ENCODE data around the gene MARK3.

- TF ChIP-seq, protein P1, sequence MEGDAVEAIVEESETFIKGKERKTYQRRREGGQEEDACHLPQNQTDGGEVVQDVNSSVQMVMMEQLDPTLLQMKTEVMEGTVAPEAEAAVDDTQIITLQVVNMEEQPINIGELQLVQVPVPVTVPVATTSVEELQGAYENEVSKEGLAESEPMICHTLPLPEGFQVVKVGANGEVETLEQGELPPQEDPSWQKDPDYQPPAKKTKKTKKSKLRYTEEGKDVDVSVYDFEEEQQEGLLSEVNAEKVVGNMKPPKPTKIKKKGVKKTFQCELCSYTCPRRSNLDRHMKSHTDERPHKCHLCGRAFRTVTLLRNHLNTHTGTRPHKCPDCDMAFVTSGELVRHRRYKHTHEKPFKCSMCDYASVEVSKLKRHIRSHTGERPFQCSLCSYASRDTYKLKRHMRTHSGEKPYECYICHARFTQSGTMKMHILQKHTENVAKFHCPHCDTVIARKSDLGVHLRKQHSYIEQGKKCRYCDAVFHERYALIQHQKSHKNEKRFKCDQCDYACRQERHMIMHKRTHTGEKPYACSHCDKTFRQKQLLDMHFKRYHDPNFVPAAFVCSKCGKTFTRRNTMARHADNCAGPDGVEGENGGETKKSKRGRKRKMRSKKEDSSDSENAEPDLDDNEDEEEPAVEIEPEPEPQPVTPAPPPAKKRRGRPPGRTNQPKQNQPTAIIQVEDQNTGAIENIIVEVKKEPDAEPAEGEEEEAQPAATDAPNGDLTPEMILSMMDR (IDR thresholded peaks at IDR 0.05) = no peak
- no peak for TF ChIP-seq EZH2 (IDR thresholded peaks at IDR 0.05; ENCODE audit: borderline replicate concordance, insufficient read depth, low read depth, low read length, poor library complexity, severe bottlenecking)
Observed at GRCh38 chr14:103443111-103443510, 57.9 kb downstream of the MARK3 start.

Data from B cell (primary cell).